SK-N-MC (cell line): ENCODE measurements around the gene SLC30A7.

Source experiments
- EZH2 ChIP-seq: fragments of 200-600 bp; sonication (generic); IDR thresholded peaks from one replicate; pipeline ENCODE4 v1.6.1; 2017; ENCODE audit warnings: antibody characterized with exemption
- FOXP2 ChIP-seq: optimal IDR thresholded peaks from 2 replicates; pipeline ENCODE3; 2011; ENCODE audit warnings: mild to moderate bottlenecking, moderate library complexity; ENCODE audit not compliant: insufficient read depth; ENCODE audit errors: extremely low read length, control extremely low read depth
- POLR2AphosphoS5 ChIP-seq: IDR thresholded peaks from 2 replicates; pipeline ENCODE4 v1.6.1; 2012; ENCODE audit warnings: mild to moderate bottlenecking, low read depth, low read length, borderline replicate concordance

- TF ChIP-seq EZH2 = no peak
- no peak for TF ChIP-seq POLR2AphosphoS5
- no peak for TF ChIP-seq FOXP2
Observed at GRCh38 chr1:101004670-101005069, 108.8 kb downstream of the SLC30A7 start.
